HG03457 (cell line): Measurements from ENCODE around the gene DDX31.

Experiments
- ATAC-seq: cut with Tn5 transposase; IDR thresholded peaks from one replicate; pipeline ENCODE4 v1.9.1; 2021; ENCODE audit warnings: moderate number of reproducible peaks; ENCODE audit not compliant: unreplicated experiment

The DDX31 gene

GRCh38 chr9:132600326-132600984, 69.3 kb downstream of the DDX31 start:
- no peak for ATAC-seq

GRCh38 chr9:132597073-132597775, 72.6 kb downstream of the DDX31 start:
- no peak for ATAC-seq

- no peak for ATAC-seq
These were observed 73.6 kb downstream of the DDX31 start for GRCh38 chr9:132596200-132596599.

GRCh38 chr9:132595319-132595718, 74.5 kb downstream of the DDX31 start:
- no peak for ATAC-seq

- ATAC-seq = no peak
These were observed 75.4 kb downstream of the DDX31 start for GRCh38 chr9:132594412-132594811.

- no peak for ATAC-seq
These were observed 77.3 kb downstream of the DDX31 start for GRCh38 chr9:132592451-132592850.

GRCh38 chr9:132591751-132592314, 78.0 kb downstream of the DDX31 start:
- no peak for ATAC-seq

- no peak for ATAC-seq
These were observed 78.5 kb downstream of the DDX31 start for GRCh38 chr9:132591244-132591643.

GRCh38 chr9:132590318-132591182, 79.2 kb downstream of the DDX31 start:
- ATAC-seq = no peak

GRCh38 chr9:132590037-132590317, 79.8 kb downstream of the DDX31 start:
- ATAC-seq = no peak

- no peak for ATAC-seq
These were observed 80.4 kb downstream of the DDX31 start for GRCh38 chr9:132589148-132590036.

- no peak for ATAC-seq
These were observed 81.2 kb downstream of the DDX31 start for GRCh38 chr9:132588501-132589147.

GRCh38 chr9:132588098-132588497, 81.7 kb downstream of the DDX31 start:
- no peak for ATAC-seq

GRCh38 chr9:132587592-132587955, 82.2 kb downstream of the DDX31 start:
- no peak for ATAC-seq

GRCh38 chr9:132586830-132587591, 82.8 kb downstream of the DDX31 start:
- ATAC-seq = no peak

GRCh38 chr9:132585954-132586829, 83.6 kb downstream of the DDX31 start:
- ATAC-seq = no peak

- no peak for ATAC-seq
These were observed 84.9 kb downstream of the DDX31 start for GRCh38 chr9:132584601-132585560.
